T-helper 2 cell treated with Interferon-gamma antibody and Interleukin-4, amounts not matched to agents 5 μg/mL and 100 μg/mL, for 36 hours (primary cell): Measurements from ENCODE around the gene PRIM1.
A peak's percentile ranks its signal among the peaks of the same experiment; 100 is the strongest.

Source experiments
- DNase-seq: peaks from one replicate; pipeline ENCODE4 v3.0.0; 2021; ENCODE audit warnings: low spot score
- H3K27ac Mint-ChIP-seq: one replicate; pipeline ENCODE4 v1.8.0; 2021; ENCODE audit warnings: mild to moderate bottlenecking, mixed read lengths
- H3K27me3 Mint-ChIP-seq: one replicate; pipeline ENCODE4 v1.8.0; 2021; ENCODE audit warnings: low read depth, mixed read lengths
- H3K36me3 Mint-ChIP-seq: one replicate; pipeline ENCODE4 v1.8.0; 2021; ENCODE audit warnings: low read depth, mixed read lengths
- H3K4me1 Mint-ChIP-seq: one replicate; pipeline ENCODE4 v1.8.0; 2021; ENCODE audit warnings: low read depth, mixed read lengths
- H3K4me3 Mint-ChIP-seq: one replicate; pipeline ENCODE4 v1.8.0; 2022; ENCODE audit warnings: mild to moderate bottlenecking, moderate library complexity, mixed read lengths
- H3K9me3 Mint-ChIP-seq: one replicate; pipeline ENCODE4 v1.8.0; 2021; ENCODE audit warnings: mixed read lengths

PRIM1 gene

GRCh38 chr12:56688129-56688845 lies 63.8 kb downstream of the PRIM1 start, which contains the start of gene PTGES3:
PTGES3 (minus strand) TSS chr12:56688284; CDS start chr12:56687999, 285 bp downstream.
- Mint-ChIP-seq H3K27me3 (no peaks in the 10 kb centered on the region), H3K27ac (peak within 1 kb of the TSS; percentile 100), H3K4me1 (peaks cover 21% of the 10 kb centered on the region), H3K4me3 (peak within 1 kb of the TSS; percentile 100), H3K36me3 (peaks cover 32% of the 10 kb centered on the region), H3K9me3 (no peaks in the 10 kb centered on the region)
- peak; percentile 99 for DNase-seq

- Mint-ChIP-seq H3K4me3 (peak overlapping the region; percentile 100), H3K36me3 (peaks cover 40% of the 10 kb centered on the region), H3K9me3 (no peaks in the 10 kb centered on the region), H3K4me1 (peaks cover 21% of the 10 kb centered on the region), H3K27ac (peak overlapping the region; percentile 100), H3K27me3 (no peaks in the 10 kb centered on the region)
- peak; percentile 50 for DNase-seq
Observed at GRCh38 chr12:56687223-56688128, 64.6 kb downstream of the PRIM1 start.

GRCh38 chr12:56684745-56685359 lies 67.3 kb downstream of the PRIM1 start:
- Mint-ChIP-seq H3K9me3 (no peaks in the 10 kb centered on the region), H3K4me1 (peaks cover 28% of the 10 kb centered on the region), H3K4me3 (peak overlapping the region; percentile 100), H3K27ac (peak overlapping the region; percentile 96), H3K27me3 (no peaks in the 10 kb centered on the region), H3K36me3 (peaks cover 54% of the 10 kb centered on the region)
- no peak for DNase-seq

GRCh38 chr12:56682323-56682722 lies 69.8 kb downstream of the PRIM1 start:
- no peak for DNase-seq
- Mint-ChIP-seq H3K4me1 (peaks cover 37% of the 10 kb centered on the region), H3K4me3 (peak overlapping the region; percentile 57), H3K27ac (peak overlapping the region; percentile 52), H3K27me3 (no peaks in the 10 kb centered on the region), H3K36me3 (peaks cover 70% of the 10 kb centered on the region), H3K9me3 (no peaks in the 10 kb centered on the region)
